Tongue (tissue), 2 donors: ENCODE data around the gene MYO19. TPM values are rescaled to one million over a fixed set of nuclear protein-coding genes. Genes with fewer than 3 reads are reported as not detected.
"Not testable (repeated sequence)": the region's sequence is repeated elsewhere in the genome, so short reads cannot be mapped to it uniquely, and the experiment has no call there.

Experiments
- DNase-seq: peaks from one replicate; pipeline ENCODE4 v3.0.0-alpha.2; 2015
- total RNA-seq: library from RNA; depleted of rRNA; stranded (reverse); fragments of >200 nt; gene quantifications from one replicate; pipeline ENCODE4 v1.2.3, GENCODE V29; 2014

MYO19 gene
- total RNA-seq, 1 donor from 2014 or later, result 54.2 TPM

DNA sequence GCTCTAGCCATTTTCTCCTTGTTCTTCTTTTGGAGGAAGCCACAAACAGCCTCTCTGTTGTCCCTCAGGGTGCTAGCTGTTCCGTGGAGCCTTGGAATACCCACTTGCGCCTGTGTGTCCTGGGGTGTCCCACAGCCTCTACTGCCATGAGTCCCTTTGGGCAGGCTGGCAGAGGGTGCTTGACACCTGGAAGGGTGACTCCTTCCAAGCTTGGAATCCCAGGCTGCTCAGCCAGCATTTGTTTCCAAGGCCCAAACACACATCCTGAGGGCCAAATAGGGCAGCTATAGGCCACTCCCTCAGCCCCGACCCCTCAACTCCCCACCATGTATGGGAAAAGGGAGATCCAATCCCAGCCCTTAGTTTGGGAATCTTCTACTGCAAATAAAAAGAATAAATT lies 33.3 kb downstream of the MYO19 start:
- no peak for DNase-seq

DNA sequence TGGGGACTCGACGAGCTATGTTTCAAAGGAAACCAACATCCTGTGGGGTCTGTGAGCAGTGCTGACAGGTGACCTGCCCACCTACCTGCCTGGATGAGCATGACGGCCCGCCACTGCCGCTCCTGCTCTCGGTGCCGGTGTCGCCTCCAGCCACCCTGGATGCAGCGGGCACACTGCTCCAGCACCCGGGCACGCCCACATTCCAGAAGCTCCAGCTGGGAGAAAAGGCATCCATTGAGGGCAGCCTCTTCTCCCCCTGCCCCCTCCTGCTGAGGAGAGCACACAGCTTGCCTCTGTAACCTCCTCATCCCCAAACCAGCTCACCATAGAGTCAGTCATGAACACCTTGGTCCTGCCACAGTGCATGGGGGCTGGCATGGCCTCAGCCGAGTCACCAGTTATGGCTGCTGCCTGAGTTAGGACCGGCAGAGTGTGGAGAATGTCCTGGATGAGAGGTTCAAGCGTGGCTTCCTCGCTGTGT lies 33.9 kb downstream of the MYO19 start:
- DNase-seq, result peak; percentile 15

DNA sequence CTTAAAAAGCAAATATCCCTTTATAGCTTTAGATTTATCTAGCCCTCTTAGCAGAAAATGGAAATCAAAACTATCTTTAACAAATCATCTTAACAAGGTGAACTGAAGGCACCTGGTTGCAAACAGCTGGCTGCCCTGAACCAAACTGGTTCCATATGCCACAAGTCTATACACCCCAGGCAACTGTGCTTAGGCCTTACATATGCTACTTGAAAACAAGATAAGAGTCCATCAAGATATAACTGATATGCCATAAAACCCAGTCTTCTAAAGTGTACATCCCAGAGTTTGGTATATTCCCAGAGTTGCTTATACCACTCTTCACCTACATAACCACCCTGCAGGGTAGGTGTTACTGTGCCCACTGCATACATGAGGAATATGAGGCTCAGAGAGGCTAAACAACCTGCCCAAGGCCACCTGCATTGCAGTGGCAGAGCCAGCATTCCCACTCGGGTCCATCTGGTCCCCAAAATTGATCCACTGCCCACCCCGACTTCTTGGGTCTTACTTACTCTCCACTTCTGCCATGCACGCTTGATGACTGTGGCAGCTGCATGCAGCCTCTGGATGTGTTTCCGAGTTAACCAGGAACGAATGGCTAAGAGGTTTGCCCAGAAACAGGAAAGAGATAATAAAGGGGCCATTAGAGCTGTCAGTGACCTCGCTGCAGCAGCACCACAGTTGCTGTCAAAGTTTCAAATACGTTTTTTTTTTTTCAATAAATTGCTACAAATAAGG lies 35.9 kb downstream of the MYO19 start:
- DNase-seq, result no peak

DNA sequence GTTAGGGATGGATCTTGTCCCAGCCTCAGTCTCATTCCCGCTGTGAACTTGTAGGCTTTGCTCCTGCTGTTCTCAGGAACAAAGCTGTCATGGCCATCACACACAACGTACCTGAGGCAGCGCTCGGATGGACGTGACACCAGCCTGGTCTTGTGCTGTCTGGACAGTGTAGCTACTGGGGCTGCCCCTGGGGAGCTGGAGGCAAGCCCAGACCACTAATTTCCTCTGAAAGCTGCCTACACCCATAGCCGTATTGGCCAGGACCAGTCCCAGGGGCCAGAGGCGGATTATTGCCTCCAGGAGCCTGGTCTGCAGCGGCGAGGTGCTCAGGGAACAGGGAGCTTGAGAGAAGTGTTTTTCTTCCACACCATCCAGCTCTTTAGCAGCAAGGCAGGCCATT lies 36.5 kb downstream of the MYO19 start:
- no peak for DNase-seq

DNA sequence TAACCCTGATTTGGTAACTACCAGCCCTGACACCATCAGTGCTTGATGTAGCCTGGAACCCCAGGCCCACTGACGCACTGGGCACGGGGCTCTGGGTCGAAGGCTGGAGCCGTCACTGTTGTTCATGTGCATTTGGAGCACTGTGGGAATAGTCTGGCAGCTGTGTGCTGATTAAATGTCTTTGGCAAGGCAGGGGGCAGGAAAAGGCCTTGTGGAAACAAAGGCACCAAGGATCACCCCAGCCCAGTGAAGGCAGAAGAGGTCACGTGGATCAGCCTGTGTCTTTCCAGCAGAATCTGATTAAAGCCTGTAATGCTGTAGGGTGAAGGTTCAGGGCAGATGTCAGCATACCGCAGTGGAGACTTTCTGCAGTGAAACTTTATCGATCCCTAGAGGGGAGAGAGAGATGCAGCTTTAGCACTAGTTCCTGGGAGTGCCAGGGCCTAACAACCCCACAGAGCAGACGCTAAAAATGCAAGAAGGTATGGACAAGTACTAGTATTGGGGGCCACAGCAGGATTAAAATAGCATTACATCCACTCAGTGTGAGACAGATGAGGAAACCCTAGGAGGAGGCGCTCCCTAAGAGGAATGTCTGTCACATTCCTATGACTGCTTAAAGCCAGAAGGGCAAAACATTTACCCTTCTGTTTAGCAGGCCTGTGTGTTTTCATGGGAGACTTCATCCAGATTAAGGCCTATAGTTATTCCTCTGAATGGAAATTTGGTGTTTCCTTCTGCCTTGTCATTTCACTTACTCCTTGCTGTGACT lies 38.5 kb downstream of the MYO19 start:
- DNase-seq, result peak; percentile 36

DNA sequence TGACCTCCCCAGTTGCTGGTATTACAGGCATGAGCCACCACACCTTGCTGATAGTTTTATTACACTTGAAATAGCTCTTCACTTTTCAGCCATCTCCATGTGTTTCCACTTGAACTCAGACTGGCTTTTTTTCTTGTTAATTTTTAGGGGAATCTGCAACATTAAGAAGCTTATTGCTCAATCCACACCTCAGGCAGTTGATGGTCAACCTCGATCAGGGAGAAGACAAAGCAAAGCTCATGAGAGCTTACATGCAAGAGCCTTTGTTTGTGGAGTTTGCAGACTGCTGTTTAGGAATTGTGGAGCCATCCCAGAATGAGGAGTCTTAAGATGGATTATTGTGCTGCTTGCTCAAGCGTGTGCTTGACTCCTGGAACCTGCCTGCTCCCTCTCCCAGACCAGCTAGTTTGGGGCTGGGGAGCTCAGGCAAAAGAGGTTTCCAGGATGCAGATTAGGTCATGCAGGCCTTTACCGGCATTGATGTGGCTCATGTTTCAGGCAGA lies 39.5 kb downstream of the MYO19 start:
- DNase-seq, result no peak

DNA sequence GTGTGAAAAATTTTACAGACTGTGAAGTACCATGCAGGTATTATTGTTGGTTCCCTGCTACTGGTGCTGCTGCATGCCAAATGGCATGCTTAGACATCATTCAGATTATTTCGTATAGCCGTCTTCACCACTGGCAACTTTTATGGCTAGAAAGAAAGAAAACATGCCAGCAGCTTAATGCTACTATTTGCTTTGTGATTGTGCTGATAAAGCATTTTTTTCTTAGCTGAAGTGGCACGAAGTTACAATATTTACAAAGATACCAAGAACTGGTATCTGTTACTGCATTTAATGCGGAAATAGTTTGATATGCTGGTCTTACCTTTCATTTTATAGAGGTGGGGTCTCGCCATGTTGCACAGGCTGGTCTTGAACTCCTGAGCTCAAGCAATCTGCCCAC lies 40.0 kb downstream of the MYO19 start:
- DNase-seq, result no peak

DNA sequence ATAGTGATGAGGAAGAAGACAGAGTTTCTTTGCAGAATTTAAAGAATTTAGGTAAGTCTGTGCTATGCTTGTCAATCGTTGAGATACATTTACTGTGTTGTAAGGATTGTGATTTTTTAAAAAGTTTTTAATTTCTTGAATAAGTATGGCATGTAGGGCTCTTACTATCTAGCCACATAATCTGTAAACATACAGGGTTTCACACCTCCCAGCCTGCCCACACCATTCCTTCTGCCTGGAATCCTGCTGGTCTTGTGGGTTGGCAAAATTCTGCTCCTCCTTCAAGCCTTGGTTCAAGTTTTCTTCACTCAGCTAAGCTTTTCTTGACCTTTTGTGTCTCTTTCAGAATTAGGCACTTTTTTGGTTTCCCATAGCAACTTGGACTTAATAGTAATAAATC lies 40.7 kb downstream of the MYO19 start:
- DNase-seq, result no peak

DNA sequence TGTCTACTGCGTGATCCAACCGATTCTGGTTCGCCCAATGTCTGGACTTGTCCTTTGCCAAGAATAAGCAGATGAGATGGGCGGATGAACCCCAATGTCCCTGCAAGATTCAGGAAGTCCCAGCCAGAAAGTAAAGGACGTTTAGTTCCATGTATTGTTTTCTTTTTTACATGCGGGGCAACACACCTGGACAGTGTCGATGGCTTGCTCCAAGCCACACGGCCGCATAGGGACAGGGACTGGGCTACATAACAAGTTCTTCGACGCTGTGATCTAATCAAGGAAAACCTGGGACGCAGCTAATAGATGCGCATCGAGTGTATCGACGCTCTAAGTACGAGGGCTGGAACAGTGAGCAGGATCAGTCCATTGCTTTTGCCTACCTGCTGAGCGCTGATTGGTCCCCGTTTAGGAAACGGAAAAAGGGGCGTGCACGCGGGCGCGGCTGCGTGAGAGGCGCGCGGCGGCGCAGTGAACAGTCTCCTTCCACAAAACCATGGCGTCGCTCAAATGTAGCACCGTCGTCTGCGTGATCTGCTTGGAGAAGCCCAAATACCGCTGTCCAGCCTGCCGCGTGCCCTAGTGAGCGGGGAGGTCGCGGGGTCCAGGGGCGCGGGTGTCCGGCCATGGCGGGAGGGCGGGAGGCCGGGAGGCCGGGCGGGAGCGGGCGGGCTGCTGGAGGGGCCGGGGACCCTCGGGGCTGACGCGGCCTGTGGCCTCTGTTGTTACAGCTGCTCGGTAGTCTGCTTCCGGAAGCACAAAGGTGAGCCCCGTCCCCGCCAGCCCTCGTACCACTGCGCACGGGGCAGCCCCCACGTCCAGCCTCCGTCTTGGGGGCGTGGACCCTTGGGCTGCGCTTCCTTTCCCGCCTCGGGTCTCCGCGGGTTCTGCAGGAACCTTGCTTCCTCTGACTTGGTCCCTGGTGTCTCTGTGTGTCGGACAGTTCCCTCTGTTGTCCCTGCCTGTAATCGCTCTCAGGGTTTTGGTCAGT lies 48.2 kb downstream of the MYO19 start, which contains the start of gene ZNHIT3:
Gene ZNHIT3, plus strand, starts transcription at position 478 of the 991 bp plus-strand sequence. Its CDS starts 19 bp downstream, at position 497.
- peak; percentile 97 for DNase-seq

DNA sequence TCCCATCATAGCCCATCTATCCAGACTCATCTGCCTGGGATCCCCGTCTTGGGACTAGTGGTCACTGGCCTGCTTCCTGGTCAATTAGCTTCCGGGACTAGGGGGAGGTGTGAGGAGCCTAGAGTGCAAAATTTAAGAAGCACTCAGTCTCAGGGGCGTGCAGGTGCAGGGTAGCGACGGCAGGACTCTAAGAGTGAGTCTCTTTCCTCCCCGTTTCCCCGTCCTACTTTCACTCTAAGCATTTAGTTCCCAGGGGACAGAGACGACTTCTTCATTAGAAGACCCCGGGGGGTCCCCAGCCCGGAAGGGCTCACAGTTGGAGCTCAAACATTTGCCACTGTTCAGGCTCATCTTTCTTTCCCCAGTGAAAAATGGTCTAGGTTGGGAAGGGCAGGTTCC lies 48.9 kb downstream of the MYO19 start:
- no peak for DNase-seq

DNA sequence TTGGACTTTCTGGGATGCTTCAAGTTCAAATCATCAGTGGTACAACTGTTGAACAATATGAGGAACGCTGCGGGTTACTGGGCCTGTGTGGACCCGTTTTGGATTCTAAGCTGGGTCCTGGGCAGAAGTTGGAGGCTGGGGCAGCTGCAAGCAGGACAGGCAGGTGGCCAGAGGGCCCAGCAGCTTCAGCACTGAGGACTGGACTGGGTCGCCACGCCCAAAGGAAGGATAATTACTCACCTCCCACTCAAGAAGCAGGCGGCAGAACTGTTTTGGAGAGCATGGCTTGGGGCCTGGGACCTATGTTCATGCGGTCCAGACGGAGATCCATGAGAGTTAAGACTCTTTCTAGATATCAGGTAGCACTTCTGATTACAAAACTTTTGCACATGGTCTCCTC lies 49.6 kb downstream of the MYO19 start:
- no peak for DNase-seq

DNA sequence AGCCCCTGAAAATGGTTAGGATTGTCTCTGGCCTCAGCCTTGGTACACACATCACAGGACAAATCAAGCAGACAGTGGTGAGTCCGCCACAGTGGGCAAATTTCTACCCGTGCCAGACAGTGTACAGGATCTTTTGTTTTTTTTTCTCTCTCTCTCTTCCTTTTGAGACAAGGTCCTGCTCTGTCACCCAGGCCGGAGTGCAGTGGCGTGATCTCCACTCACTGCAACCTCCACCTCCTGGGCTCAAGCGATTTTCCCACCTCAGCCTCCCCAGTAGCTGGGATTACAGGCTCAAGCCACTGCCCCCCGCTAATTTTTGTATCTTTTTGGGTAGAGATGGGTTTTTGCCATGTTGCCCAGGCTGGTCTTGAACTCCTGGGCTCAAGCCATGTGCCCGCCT lies 50.6 kb downstream of the MYO19 start:
- not testable (repeated sequence) for DNase-seq

DNA sequence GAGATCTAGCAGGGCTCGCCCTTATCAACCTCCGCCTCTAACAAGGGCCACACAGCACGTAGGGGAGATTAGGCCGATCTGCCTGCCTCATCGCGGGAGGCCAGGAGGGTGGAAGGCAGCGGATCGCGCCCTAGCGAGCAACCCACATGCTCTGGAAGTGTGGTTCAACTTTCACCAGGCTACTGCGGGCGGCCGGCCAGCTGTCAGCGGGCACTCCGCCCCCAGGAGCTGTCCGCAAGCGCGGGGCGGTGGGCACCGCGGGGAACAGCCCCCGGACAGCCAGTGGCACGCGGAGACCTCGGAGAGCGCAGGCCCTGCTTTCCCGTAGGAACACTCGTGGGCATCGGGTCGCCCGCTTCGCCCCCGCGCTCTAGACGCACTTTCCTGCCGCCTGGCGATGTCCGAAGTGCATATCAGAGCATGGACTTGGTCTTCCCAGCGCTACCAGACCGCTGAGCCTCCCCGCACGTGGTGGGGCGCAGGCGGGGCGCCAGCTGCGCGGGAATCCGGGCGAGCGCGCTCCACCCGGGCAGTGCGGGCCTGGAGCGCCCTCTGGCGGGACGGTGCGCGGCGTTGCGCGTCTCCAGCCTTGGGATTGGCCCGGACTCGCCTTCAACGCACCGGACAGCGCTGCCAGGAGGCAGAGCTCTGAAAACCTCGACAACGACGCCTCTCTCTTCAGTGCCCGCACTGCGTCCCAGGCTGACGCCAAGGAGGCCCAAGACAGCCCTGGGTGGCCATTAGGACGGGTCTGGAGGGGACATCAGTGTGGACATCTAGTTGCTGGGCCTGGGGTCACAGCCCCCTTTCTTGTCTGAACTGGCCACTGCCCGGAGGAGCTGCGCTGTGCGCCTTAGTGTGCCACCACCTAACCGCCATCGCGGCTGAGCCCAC lies 51.8 kb downstream of the MYO19 start:
- DNase-seq, result peak; percentile 89

DNA sequence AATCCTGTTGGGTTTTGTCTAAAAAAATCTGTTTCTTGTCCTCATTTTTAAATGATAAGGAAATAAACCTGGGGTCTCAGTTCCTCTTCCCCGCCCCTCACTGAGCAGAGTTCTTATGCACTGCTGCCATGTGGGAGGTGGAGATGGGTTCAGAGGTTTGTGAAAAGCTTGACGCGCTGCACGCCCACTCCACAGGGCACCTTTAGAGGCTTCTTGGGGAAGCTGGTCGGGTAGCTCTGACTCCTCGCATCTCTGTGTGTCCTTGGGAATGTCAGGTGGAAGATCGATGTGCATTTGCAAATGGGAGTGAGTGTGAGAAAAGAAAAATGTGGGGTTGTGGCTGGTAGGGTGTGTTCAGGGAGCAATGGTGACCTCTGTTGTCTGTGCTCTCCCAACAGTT lies 52.8 kb downstream of the MYO19 start:
- DNase-seq, result no peak

DNA sequence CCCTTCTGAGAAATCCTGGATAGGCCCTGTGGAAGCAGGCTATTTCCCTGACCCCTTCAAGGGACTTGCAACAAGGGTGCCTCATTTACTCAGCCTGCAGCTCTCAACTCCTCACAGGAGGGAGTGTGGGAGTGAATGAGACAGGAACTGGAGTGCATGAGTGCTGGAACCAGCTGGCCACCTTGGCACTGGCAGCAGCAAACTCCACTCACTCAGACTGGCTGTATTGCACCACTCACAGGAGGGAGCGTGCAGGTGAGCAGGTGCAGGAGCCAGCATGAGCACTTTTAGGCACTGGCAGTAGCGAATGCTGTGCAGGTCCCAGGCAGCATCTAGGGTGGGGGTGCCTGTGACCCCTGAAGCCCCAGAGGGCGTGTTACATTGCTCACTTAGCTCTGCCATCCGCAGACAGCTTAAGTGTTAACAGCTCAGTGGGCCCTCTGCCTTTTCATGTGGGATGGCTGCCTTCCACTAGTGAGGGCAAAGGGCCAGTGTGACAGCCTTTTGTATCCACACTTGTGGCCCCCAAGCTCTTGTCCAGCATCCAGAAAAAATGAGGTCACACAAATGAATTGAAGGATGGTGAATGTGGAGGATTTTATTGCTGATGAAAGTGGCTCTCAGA lies 59.2 kb downstream of the MYO19 start:
- no peak for DNase-seq

DNA sequence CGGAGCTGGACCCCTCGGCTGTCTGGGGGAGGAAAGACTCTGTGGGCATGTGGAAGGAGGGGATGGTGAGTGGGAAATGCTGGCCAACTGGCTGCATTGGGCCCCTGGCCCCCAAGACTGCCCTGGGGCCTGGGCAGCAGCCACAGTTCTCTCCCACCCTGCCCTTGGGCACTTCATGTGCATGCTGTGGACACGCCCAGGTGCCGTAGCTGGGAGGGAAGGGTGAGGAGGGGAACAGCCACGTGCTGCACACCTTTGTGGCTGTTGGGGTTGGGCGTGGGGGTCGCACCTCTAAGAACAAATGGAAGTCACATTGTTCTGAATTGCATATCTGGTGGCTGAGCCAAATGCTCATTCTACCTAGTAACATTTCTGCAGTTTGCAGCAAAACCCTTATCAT lies 60.1 kb downstream of the MYO19 start:
- DNase-seq, result no peak

DNA sequence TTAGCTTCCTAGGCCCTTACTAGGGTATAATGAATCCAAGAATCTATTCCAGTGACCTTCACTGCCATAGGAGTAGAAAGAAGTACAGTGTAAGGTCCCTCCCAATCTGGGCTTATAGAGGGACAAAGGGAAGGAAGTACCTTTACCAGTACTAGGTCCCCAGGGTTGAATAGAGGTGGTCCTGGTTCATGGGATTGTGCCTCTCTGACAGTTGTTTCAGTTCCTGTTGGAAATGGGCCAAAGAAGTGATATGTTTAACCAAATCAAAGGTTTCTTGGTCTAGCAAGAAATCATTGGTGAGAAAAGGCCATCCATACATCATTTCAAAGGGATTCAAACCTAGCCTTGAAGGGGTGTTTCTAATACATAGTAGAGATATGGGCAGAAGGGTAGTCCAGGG lies 64.2 kb downstream of the MYO19 start:
- DNase-seq, result no peak

DNA sequence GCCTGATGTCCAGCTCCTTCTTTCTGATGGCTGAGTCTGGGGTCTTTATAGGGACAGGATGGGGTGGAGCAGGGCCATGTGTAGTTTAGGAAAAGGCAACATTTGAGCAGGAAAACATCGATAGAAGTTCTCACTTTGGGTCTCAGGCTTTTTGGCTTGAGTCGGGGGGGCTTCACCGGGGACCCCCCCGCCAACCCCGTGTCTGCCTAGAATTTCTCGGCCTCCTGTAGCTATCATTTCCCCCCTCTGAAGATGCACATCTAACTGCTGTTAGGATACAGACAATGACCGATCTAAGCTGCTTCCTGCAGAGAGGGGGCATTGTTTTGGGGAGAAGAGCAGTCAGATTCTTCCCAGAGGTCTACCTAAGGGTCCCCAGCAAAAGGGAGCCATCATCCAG lies 64.9 kb downstream of the MYO19 start:
- no peak for DNase-seq

DNA sequence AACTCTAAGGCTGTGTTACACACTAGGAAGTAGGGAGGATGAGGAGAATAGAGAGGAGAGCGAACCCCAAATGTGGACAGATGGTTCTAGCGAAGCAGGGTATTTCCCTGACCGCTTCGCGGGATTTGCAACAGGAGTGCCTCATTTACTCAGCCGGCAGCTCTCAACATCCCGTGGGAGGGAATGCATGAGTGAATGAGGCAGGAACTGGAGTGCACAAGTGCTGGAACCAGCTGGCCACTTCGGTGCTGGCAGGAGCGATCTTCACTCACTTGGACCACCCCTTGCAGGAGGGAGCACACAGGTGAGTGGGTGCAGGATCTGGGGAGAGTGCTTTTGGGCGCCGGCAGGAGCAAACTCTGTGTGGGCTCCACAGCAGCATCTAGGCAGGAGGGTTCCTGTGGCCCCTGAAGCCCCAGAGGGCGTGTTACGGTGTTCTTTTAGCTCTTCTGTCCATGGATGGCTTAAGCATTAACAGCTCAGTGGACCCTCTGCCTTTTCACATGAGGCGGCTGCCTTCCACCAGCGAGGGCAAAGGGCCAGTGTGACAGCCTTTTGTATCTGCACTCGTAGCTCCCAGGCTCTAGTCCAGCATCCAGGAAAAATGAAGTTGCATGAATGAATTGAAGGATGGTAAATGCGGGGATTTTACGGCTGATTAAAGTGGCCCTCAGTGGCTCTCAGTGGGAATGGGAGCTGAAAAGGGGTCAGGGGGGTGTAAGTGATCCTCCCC lies 65.6 kb downstream of the MYO19 start:
- DNase-seq, result no peak

DNA sequence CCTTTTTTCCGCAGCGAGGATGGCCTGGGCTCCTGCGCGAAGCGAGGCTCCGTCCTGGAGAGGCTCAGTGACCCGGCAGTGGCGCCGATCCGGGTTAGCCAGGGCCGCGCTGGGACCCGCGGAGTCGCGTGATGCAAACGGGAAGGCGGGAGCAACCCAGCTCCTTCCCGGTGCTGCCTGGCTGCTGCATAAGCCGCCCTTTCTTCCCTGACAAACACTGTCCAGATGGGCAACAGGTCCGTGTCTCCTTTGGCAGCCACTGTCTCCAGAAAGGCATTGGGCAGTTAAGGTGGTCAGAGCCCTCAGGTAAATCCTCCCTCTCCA lies 69.9 kb downstream of the MYO19 start:
- DNase-seq, result no peak
